Kidney (tissue), 14 donors: ENCODE data around the gene MAGEA8. TPM values are rescaled to one million over a fixed set of nuclear protein-coding genes. Genes with fewer than 3 reads are reported as not detected.

Experiments used
- DNase-seq, 5 donors: peaks; one replicate each; pipeline ENCODE4 v3.0.0-alpha.2; 2013 to 2020
- FAIRE-seq: peaks from 2 replicates; lab custom pipeline; 2012; peaks lifted over from hg19 to GRCh38; lab: Jason Lieb, UNC
- H3K27ac ChIP-seq, 2 donors: one replicate each; pipeline ENCODE4 v1.7.0; 2013; ENCODE audit warnings: low read depth in 2 of 2, low read length in 2 of 2, inconsistent platforms in 1 of 2
- H3K27me3 ChIP-seq: one replicate; pipeline ENCODE4 v1.7.1; 2013; ENCODE audit warnings: low read length, inconsistent platforms; ENCODE audit not compliant: control insufficient read depth, insufficient read depth
- H3K36me3 ChIP-seq, 3 donors: one replicate each; pipeline versions ENCODE4 v1.7.0 to v1.7.1; 2013; ENCODE audit warnings: low read length in 3 of 3, control low read depth in 1 of 3, inconsistent platforms in 1 of 3; ENCODE audit not compliant: insufficient read depth in 3 of 3, control insufficient read depth in 2 of 3
- H3K4me1 ChIP-seq, 3 donors: one replicate each; pipeline versions ENCODE4 v1.7.0 to v1.7.1; 2013; ENCODE audit warnings: low read length in 3 of 3, inconsistent platforms in 1 of 3, low read depth in 1 of 3; ENCODE audit not compliant: control insufficient read depth in 2 of 3, insufficient read depth in 2 of 3
- H3K4me3 ChIP-seq, 3 donors: one replicate each; pipeline versions ENCODE4 v1.7.0 to v1.8.1; 2013; ENCODE audit warnings: low read length in 3 of 3, control low read depth in 1 of 3, inconsistent platforms in 1 of 3
- H3K9ac ChIP-seq, 3 donors: one replicate each; pipeline versions ENCODE4 v1.7.0 to v1.7.1; 2013; ENCODE audit warnings: low read length in 3 of 3, control low read depth in 1 of 3, inconsistent platforms in 1 of 3
- H3K9me3 ChIP-seq, 3 donors: one replicate each; pipeline versions ENCODE4 v1.7.0 to v1.7.1; 2013; ENCODE audit warnings: low read length in 3 of 3, control low read depth in 1 of 3, inconsistent platforms in 1 of 3; ENCODE audit not compliant: control insufficient read depth in 2 of 3, insufficient read depth in 1 of 3
- intact Hi-C: fragments of 100-400 bp; cut with DNase I; formaldehyde crosslinking; loops from one replicate; pipeline ENCODE4 v1.11.1; 2022
- polyA plus RNA-seq: library from polyadenylated mRNA; stranded (reverse); fragments of 350-450 nt; fragmentation: Illumina TruSeq; extraction: RNeasy Lipid Tissue Mini Kit (QIAGEN cat#74804); gene quantifications from one replicate; pipeline ENCODE4 v1.2.3, GENCODE V29; 2014; ENCODE audit warnings: low read depth, low replicate concordance; ENCODE audit not compliant: insufficient read depth
- total RNA-seq: library from RNA; stranded (reverse); fragmentation: NEBNext Ultra II Directional; extraction: Animal tissue kit (Norgen Biotek cat#: 25700); gene quantifications from one replicate; pipeline ENCODE4 v1.2.1, GENCODE V29; 2021
- TF ChIP-seq, protein P1 (sequence below): IDR thresholded peaks from 3 replicates; pipeline ENCODE4 v1.5.1; 2012; ENCODE audit warnings: mild to moderate bottlenecking, moderate library complexity, borderline replicate concordance; ENCODE audit not compliant: insufficient read depth; ENCODE audit errors: extremely low read depth
- donor health status: control.
- donor health status: control.
- donor health status: control.
- donor health status: control.
- donor health status: control.
- donor health status: DM: yes; HTN: yes; CAD: no.
- donor health status: Normal renal cell carcinoma (clear cell type).

The MAGEA8 gene
- total and polyA plus RNA-seq, 2 donors from 2014 or later, result not detected

DNA sequence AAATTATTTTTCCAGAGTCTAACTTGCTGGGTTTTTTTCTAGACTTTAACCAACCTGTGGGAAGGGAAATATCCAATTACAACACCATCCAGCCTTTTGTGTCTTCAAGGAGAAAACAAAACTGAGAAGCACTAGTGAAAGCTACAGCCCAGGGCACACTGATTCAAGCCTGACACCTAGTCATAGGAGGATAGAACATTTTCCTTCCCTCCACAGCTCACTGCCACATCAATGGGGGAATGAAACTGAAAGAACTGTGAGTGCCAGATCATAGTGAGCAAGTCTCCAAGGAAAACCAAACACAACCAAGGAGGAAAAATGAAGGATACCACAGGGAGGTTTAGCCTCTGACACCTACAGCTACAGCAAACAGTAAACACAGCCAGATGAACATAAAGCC, 43.3 kb upstream of the MAGEA8 start:
- no peaks in the 10 kb centered on the region for H3K9me3 ChIP-seq
- TF ChIP-seq, protein P1, sequence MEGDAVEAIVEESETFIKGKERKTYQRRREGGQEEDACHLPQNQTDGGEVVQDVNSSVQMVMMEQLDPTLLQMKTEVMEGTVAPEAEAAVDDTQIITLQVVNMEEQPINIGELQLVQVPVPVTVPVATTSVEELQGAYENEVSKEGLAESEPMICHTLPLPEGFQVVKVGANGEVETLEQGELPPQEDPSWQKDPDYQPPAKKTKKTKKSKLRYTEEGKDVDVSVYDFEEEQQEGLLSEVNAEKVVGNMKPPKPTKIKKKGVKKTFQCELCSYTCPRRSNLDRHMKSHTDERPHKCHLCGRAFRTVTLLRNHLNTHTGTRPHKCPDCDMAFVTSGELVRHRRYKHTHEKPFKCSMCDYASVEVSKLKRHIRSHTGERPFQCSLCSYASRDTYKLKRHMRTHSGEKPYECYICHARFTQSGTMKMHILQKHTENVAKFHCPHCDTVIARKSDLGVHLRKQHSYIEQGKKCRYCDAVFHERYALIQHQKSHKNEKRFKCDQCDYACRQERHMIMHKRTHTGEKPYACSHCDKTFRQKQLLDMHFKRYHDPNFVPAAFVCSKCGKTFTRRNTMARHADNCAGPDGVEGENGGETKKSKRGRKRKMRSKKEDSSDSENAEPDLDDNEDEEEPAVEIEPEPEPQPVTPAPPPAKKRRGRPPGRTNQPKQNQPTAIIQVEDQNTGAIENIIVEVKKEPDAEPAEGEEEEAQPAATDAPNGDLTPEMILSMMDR, result no peak
- H3K4me3 ChIP-seq, result no peak overlapping the region
- H3K36me3 ChIP-seq, result no peaks in the 10 kb centered on the region
- H3K27me3 ChIP-seq, result no peaks in the 10 kb centered on the region
- no peak overlapping the region for H3K27ac ChIP-seq
- FAIRE-seq (no peak), DNase-seq (no peak)
- intact Hi-C loops, result no loop called here
- no peaks in the 10 kb centered on the region for H3K4me1 ChIP-seq
- H3K9ac ChIP-seq, result no peak overlapping the region

DNA sequence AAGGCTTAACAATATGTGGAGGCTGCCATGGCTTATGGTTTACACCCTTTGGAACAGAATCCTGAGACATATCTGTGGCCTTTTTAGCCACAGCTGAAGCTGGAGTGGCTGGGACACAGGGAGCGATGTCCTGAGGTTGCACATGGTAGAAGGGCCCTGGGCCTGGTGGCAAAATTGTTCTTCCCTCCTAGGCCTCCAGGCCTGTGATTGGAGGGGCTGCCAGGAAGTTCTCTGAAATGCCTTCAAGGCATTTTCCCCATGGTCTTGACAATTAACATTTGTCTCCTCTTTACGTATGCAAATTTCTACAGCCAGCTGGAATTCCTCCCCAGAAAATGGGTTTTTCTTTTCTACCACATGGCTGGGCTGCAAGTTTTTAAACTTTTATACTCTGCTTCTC, 39.1 kb upstream of the MAGEA8 start:
- FAIRE-seq (no peak), DNase-seq (no peak)
- no peak overlapping the region for H3K4me3 ChIP-seq
- intact Hi-C loops, result no loop called here
- H3K36me3 ChIP-seq, result no peaks in the 10 kb centered on the region
- TF ChIP-seq, protein P1, result no peak
- H3K9ac ChIP-seq, result no peak overlapping the region
- no peaks in the 10 kb centered on the region for H3K27me3 ChIP-seq
- H3K4me1 ChIP-seq, result no peaks in the 10 kb centered on the region
- H3K27ac ChIP-seq, result no peak overlapping the region
- no peaks in the 10 kb centered on the region for H3K9me3 ChIP-seq

DNA sequence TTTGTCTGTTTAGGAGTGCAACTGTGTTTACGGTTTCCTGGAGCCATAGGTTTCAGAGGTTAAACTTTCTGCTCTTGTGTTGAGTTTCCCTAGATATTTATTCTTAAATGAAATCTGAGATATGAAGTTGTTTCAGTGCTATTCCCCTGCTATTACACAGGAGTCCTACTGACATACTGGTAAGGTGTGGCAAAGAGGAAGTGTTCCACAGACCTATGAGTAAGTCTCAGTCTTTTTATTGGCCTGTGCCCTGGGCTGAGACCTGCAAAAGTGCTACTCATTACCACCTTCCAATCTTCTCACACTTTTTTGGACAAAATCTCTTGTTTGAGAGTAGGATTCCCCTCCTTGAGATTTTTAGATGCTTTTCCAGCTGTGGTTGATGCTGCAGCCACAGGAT, 35.6 kb upstream of the MAGEA8 start:
- H3K9ac ChIP-seq, result no peak overlapping the region
- no peak overlapping the region for H3K4me3 ChIP-seq
- H3K9me3 ChIP-seq, result no peaks in the 10 kb centered on the region
- H3K36me3 ChIP-seq, result no peaks in the 10 kb centered on the region
- intact Hi-C loops, result no loop called here
- no peak for FAIRE-seq
- H3K27me3 ChIP-seq, result no peaks in the 10 kb centered on the region
- TF ChIP-seq, protein P1, result no peak
- H3K4me1 ChIP-seq, result no peaks in the 10 kb centered on the region
- no peak for DNase-seq
- no peak overlapping the region for H3K27ac ChIP-seq

DNA sequence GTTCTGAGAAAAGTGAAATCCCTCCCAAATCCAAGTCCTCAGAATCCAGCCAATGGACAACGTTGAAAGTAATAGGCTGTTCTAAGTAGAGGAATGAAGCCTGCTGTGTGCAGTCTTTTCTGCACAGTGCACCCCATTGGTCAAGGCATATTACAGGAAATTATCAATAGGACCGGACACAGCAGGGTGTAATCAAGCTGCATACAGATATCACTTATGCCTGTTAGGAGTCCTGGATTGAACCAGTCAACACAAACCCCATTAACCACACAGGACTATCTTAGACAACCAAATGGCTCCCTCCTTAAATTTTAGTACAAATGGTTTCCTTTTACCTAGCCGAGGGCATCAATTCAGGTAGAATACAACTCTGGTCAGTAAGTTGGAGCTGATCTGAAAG, 34.2 kb upstream of the MAGEA8 start:
- H3K27me3 ChIP-seq, result no peaks in the 10 kb centered on the region
- H3K36me3 ChIP-seq, result no peaks in the 10 kb centered on the region
- intact Hi-C loops, result no loop called here
- TF ChIP-seq, protein P1, result no peak
- DNase-seq, result no peak
- no peak for FAIRE-seq
- H3K4me3 ChIP-seq, result no peak overlapping the region
- no peak overlapping the region for H3K27ac ChIP-seq
- no peaks in the 10 kb centered on the region for H3K9me3 ChIP-seq
- no peaks in the 10 kb centered on the region for H3K4me1 ChIP-seq
- H3K9ac ChIP-seq, result no peak overlapping the region
